ENCODE results near the gene NCOA1.
"Not testable (repeated sequence)": the region's sequence is repeated elsewhere in the genome, so short reads cannot be mapped to it uniquely, and the experiment has no call there.

The NCOA1 gene

GRCh38 chr2:24532057-24532456 is 41.0 kb downstream of the NCOA1 start:
- DNase-seq (ENCODE audit: low read depth in 2 of 3, low spot score in 2 of 3) = not testable (repeated sequence)

- DNase-seq (ENCODE audit: low read depth in 2 of 3, low spot score in 2 of 3) = not testable (repeated sequence)
Measured at GRCh38 chr2:24533574-24533973, 42.5 kb downstream of the NCOA1 start.

GRCh38 chr2:24538720-24539119 is 47.7 kb downstream of the NCOA1 start:
- no peak for DNase-seq (ENCODE audit: low read depth in 2 of 3, low spot score in 2 of 3)

GRCh38 chr2:24539258-24539657 is 48.2 kb downstream of the NCOA1 start:
- no peak for DNase-seq (ENCODE audit: low read depth in 2 of 3, low spot score in 2 of 3)

GRCh38 chr2:24540011-24540477 is 49.0 kb downstream of the NCOA1 start:
- DNase-seq (ENCODE audit: low read depth in 2 of 3, low spot score in 2 of 3) = no peak

GRCh38 chr2:24541621-24542020 is 50.6 kb downstream of the NCOA1 start:
- DNase-seq (ENCODE audit: low read depth in 2 of 3, low spot score in 2 of 3) = no peak

GRCh38 chr2:24542269-24542872 is 51.3 kb downstream of the NCOA1 start:
- no peak for DNase-seq (ENCODE audit: low read depth in 2 of 3, low spot score in 2 of 3)

- DNase-seq (ENCODE audit: low read depth in 2 of 3, low spot score in 2 of 3) = no peak
Measured at GRCh38 chr2:24543252-24543651, 52.2 kb downstream of the NCOA1 start.

GRCh38 chr2:24544456-24545115 is 53.5 kb downstream of the NCOA1 start:
- no peak for DNase-seq (ENCODE audit: low read depth in 2 of 3, low spot score in 2 of 3)

GRCh38 chr2:24546669-24547068 is 55.6 kb downstream of the NCOA1 start:
- DNase-seq (ENCODE audit: low read depth in 2 of 3, low spot score in 2 of 3) = no peak

GRCh38 chr2:24548058-24548457 is 57.0 kb downstream of the NCOA1 start:
- no peak for DNase-seq (ENCODE audit: low read depth in 2 of 3, low spot score in 2 of 3)

- DNase-seq (ENCODE audit: low read depth in 2 of 3, low spot score in 2 of 3) = not testable (repeated sequence)
Measured at GRCh38 chr2:24550301-24550700, 59.2 kb downstream of the NCOA1 start.

- DNase-seq (ENCODE audit: low read depth in 2 of 3, low spot score in 2 of 3) = no peak
Measured at GRCh38 chr2:24551016-24551415, 60.0 kb downstream of the NCOA1 start.

GRCh38 chr2:24552836-24553235 is 61.8 kb downstream of the NCOA1 start:
- DNase-seq (ENCODE audit: low read depth in 2 of 3, low spot score in 2 of 3) = no peak

- DNase-seq (ENCODE audit: low read depth in 2 of 3, low spot score in 2 of 3) = no peak
Measured at GRCh38 chr2:24558781-24559472, 67.9 kb downstream of the NCOA1 start.

- DNase-seq (ENCODE audit: low read depth in 2 of 3, low spot score in 2 of 3) = no peak
Measured at GRCh38 chr2:24559473-24560113, 68.5 kb downstream of the NCOA1 start.

GRCh38 chr2:24565537-24565936 is 74.5 kb downstream of the NCOA1 start:
- no peak for DNase-seq (ENCODE audit: low read depth in 2 of 3, low spot score in 2 of 3)

GRCh38 chr2:24566209-24566608 is 75.2 kb downstream of the NCOA1 start:
- DNase-seq (ENCODE audit: low read depth in 2 of 3, low spot score in 2 of 3) = no peak

- no peak for DNase-seq (ENCODE audit: low read depth in 2 of 3, low spot score in 2 of 3)
Measured at GRCh38 chr2:24566630-24567029, 75.6 kb downstream of the NCOA1 start.

GRCh38 chr2:24568551-24568950 is 77.5 kb downstream of the NCOA1 start:
- no peak for DNase-seq (ENCODE audit: low read depth in 2 of 3, low spot score in 2 of 3)

GRCh38 chr2:24569565-24569964 is 78.5 kb downstream of the NCOA1 start:
- not testable (repeated sequence) for DNase-seq (ENCODE audit: low read depth in 2 of 3, low spot score in 2 of 3)

GRCh38 chr2:24570225-24570624 is 79.2 kb downstream of the NCOA1 start:
- no peak for DNase-seq (ENCODE audit: low read depth in 2 of 3, low spot score in 2 of 3)
